ELF-1 (cell line): Measurements from ENCODE around the gene SLC4A3.
A peak's percentile ranks its signal among the peaks of the same experiment; 100 is the strongest.
"Not testable (repeated sequence)": the region's sequence is repeated elsewhere in the genome, so short reads cannot be mapped to it uniquely, and the experiment has no call there.

Experiments used
- DNase-seq: peaks from one replicate; pipeline ENCODE4 v3.0.0-alpha.2; 2016; ENCODE audit warnings: low read depth, low spot score

Gene SLC4A3

DNA sequence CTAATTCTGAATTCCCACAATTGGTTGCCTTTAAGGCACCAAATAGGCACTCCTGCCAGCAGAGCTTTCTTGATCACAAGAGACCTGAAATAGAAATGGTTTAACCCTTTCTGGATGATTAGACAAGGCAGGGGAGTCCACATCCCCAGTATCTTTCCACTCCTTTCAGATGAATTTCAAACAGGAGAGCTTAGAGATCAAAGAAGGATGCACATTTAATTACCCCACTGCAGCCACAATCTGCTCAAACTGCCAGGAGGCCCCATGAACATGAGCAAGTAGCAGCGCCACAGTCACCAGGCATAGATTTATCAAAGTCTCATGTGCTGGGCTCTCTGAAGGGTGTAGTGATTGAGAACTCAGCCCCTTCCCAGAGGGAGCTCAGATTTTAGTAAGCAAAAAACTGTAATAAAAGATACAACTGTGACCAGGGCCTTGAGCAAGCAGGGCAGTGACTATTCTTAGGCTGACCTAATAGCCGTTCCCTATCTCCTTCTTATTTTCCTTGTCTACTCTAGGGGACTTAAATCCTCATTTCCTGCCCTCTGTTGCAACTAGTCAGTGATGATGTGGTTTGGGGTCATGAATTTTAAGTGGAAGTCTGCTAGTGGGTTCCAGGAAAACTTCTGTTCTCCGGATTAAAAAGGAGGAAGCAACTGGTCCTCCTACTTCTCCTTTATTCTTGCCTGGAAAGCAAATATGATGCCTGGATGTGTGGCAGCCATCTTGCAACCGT is 53.7 kb downstream of the SLC4A3 start:
- no peak for DNase-seq

- no peak for DNase-seq
Measured at GRCh38 chr2:219681694-219682300, 54.4 kb downstream of the SLC4A3 start.

GRCh38 chr2:219683474-219683873 is 56.0 kb downstream of the SLC4A3 start:
- not testable (repeated sequence) for DNase-seq

- DNase-seq, result peak; percentile 87
Measured at GRCh38 chr2:219684721-219685689, 57.6 kb downstream of the SLC4A3 start.

DNA sequence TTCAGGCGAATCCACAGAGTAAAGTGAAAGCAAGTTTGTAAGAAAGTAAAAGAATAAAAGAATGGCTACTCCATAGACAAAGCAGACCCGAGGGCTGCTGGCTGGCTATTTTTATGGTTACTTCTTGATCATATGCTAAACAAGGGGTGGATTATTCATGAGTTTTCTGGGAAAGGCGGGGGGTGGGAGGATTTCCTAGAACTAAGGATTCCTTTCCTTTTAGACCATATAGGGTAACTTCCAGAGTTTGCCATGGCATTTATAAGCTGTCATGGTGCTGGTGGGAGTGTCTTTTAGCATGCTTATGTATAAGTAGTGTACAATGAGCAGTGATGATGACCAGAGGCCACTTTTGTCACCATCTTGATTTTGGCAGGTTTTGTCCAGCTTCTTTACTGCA is 59.8 kb downstream of the SLC4A3 start:
- DNase-seq, result no peak

DNA sequence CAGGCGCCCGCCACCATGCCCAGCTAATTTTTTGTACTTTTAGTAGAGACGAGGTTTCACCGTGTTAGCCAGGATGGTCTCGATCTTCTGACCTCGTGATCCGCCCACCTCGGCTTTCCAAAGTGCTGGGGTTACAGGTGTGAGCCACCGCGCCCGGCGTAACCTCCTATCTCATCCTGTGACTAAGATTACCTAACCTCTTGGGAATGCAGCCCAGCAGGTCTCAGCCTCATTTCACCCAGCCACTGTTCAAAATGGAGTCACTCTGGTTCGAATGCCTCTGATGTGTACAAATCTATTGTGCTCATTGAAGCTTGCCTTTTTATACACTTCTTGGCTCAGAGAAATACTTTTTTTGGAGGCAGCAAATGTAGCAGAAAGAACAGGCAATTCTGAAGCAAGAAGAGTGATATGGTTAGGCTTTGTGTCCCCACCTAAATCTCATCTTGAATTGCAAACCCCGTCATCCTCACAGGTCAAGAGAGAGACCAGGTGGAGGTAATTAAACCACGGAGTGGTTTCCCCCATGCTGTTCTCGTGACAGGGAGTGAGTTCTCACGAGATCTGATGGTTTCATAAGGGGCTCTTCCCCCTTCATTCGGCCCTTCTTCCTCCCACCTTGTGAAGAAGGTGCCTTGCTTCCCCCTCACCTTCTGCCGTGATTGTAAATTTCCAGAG is 60.6 kb downstream of the SLC4A3 start:
- DNase-seq, result peak; percentile 67

DNA sequence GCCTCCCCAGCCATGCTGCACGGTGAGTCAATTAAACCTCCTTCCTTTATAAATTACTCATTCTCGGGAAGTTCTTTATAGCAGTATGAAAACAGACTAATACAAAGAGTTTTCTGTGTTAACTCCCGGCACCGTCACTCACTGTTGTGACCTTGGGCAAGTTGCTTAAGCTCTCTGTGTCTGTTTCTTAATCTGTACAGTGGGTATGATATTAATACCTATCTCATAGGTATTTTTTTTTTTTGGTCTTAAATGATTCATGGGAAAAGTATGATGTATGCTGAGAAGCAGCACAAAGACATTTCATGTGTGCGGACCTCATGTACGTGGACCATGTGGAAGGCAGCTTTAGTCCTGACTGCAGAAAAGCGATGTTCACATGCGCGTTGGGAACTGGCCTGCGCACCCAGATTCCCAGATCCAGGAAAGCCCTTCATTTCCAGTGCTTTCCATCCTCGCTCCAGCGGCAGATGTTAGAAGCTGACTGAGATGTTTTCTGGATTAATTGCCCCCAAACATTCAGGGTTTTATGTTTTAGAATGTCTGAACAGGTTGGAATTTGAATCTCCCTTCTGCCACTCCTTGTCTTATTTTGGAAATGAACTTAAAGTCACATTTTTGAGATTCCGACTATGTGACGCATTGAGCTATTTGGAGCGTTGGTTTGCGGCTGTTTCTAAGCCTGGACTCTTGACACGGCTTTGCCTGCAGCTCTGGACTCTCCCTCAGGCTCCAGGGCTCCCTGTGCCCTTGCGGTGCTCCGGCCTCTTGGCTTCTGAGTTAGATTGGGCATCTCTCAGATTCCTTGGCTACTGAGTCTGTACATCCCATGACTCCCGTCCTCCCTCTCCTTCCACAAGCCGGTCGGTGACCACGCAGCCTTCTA is 61.4 kb downstream of the SLC4A3 start:
- peak; percentile 75 for DNase-seq

DNA sequence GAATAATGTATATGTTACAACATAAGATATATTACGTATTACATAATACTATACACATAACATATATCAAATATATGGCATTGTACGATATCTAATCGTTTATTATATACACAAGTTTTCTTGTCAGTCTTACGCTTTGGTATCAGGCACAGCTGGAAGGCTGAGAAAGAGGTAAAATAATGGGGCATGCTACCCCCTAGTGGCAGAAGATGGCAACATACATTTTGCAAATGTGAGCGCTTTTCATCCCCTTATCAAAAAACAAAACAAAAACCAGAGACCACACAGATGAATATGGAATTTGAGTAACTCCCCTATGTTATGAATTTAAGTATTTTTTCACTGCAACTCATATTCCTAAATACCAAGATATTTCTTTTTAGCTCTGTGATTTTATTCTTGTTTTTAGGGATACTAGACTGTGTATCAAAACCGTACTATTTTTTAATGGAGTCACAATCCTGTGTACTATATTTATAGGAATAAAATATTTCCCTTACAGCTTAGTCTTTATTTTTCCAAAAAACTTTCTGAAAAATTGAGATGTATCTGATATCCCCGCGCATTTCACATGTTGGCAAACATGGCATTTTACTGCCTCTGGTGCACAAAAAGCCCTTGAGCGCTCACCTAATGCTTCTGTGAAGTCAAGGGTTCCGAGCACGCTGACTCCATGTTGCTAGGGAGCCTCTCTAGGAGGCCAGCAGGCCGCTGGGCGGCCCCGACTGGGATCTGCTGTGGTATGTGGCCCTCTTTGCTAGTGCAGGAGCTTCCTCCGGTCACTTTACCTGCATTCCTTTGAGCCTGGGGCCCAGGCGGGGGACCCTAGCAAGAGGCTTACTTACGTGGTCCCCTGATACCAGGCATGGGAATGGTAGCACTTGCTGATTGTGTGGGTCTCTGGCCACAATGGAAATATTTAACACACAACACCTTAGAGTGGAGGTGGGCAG is 62.5 kb downstream of the SLC4A3 start:
- peak; percentile 67 for DNase-seq

DNA sequence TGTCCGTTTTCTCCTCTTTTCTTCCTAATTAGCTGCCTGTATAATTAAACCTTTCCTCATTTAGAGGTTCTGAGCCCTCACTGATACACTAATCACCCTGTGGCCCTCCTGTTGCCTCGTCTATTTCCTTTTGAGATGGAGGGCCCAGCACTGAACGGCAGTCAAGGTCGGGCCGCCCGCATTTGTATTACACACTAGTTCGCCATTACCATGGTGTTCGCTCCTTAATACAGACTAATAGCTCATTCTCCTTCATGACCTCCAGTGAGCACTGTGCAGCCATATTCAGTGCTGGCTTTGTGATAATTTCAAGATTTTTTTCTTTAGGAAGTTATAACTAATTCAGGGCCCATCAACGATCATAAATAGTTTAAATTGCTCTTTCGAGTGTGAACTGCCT is 64.1 kb downstream of the SLC4A3 start:
- no peak for DNase-seq
